Measurements from ENCODE around the gene FUBP3. TPM values are rescaled to one million over a fixed set of nuclear protein-coding genes. Genes with fewer than 3 reads are reported as not detected.

FUBP3 gene
- polyA plus RNA-seq, 3 donors: 9.5 to 17.3 (median 16.3) TPM

GRCh38 chr9:130677252-130677651 lies 97.9 kb downstream of the FUBP3 start:
- no peaks in the 10 kb centered on the region for H4K20me1 ChIP-seq (ENCODE audit: insufficient read depth, low read length)
- no peaks in the 10 kb centered on the region for H3K36me3 ChIP-seq (replicated peaks in 1 of 2; ENCODE audit: control insufficient read depth in 1 of 2, insufficient read depth in 2 of 2, low read length in 2 of 2)
- WGBS (ENCODE audit: insufficient coverage): 65% methylated on average over 6 of the region's 7 CpGs
- H3K36me3 Mint-ChIP-seq: no peaks in the 10 kb centered on the region
- H3K4me3 Mint-ChIP-seq: no peak overlapping the region
- peaks cover 10 to 13% of the 10 kb centered on the region in 2 donors for H3K4me1 ChIP-seq (ENCODE audit: control insufficient read depth in 1 of 2, insufficient read depth in 2 of 2, low read length in 2 of 2)
- H3K27me3 ChIP-seq (ENCODE audit: control insufficient read depth in 2 of 2, insufficient read depth in 2 of 2, low read length in 2 of 2): peaks cover 2 to 23% of the 10 kb centered on the region in 2 donors
- H3K9me3 Mint-ChIP-seq: peaks cover 0 to 7% (median 0%) of the 10 kb centered on the region in 7 donors
- no peaks in the 10 kb centered on the region for H3K9me3 ChIP-seq (replicated peaks in 1 of 2; ENCODE audit: control insufficient read depth in 1 of 2, insufficient read depth in 1 of 2, low read length in 2 of 2)
- no peak overlapping the region for H2AFZ ChIP-seq (ENCODE audit: insufficient read depth, low read depth, low read length, poor library complexity, severe bottlenecking)
- no peak for TF ChIP-seq CTCF (IDR thresholded peaks at IDR 0.05)
- DNase-seq: no peak
- no peak overlapping the region for H3K27ac ChIP-seq (ENCODE audit: low read depth in 1 of 2, low read length in 2 of 2)
- no peak overlapping the region for H3K9ac ChIP-seq (ENCODE audit: insufficient read depth, low read length, poor library complexity, severe bottlenecking)
- H3K4me1 Mint-ChIP-seq: peaks cover 8% of the 10 kb centered on the region
- intact Hi-C loops (cut with micrococcal nuclease): no loop called here
- no peaks in the 10 kb centered on the region for H3K79me2 ChIP-seq (ENCODE audit: insufficient read depth, low read length)
- no peak overlapping the region for H3K27ac Mint-ChIP-seq
- H3K4me3 ChIP-seq (replicated peaks in 1 of 3; ENCODE audit: low read depth in 2 of 3, low read length in 3 of 3): no peak overlapping the region
- no peak overlapping the region for H3K4me2 ChIP-seq (replicated peaks; ENCODE audit: extremely low read depth, low read length, poor library complexity, severe bottlenecking)
- H3K27me3 Mint-ChIP-seq (ENCODE audit: low read depth in 3 of 3): peaks cover 20 to 56% (median 24%) of the 10 kb centered on the region in 3 donors

GRCh38 chr9:130680836-130681768 lies 101.7 kb downstream of the FUBP3 start:
- Mint-ChIP-seq H3K9me3 (peaks cover 0 to 16% (median 5%) of the 10 kb centered on the region in 7 donors), H3K27me3 (ENCODE audit: low read depth in 3 of 3) (peaks cover 24 to 62% (median 32%) of the 10 kb centered on the region in 3 donors), H3K4me1 (peaks cover 11% of the 10 kb centered on the region), H3K36me3 (no peaks in the 10 kb centered on the region), H3K4me3 (peak overlapping the region; percentile 82 to 83), H3K27ac (no peak overlapping the region)
- Histone ChIP-seq H2AFZ (ENCODE audit: insufficient read depth, low read depth, low read length, poor library complexity, severe bottlenecking) (peak overlapping the region; percentile 86), H3K27ac (ENCODE audit: low read depth in 1 of 2, low read length in 2 of 2) (no peak overlapping the region), H3K9me3 (replicated peaks in 1 of 2; ENCODE audit: control insufficient read depth in 1 of 2, insufficient read depth in 1 of 2, low read length in 2 of 2) (peaks cover 3 to 8% of the 10 kb centered on the region in 2 donors), H3K4me1 (ENCODE audit: control insufficient read depth in 1 of 2, insufficient read depth in 2 of 2, low read length in 2 of 2) (peaks cover 13 to 16% of the 10 kb centered on the region in 2 donors), H3K4me3 (replicated peaks in 1 of 3; ENCODE audit: low read depth in 2 of 3, low read length in 3 of 3) (peak overlapping the region; percentile 31 to 81 (median 44)), H4K20me1 (ENCODE audit: insufficient read depth, low read length) (no peaks in the 10 kb centered on the region), H3K4me2 (replicated peaks; ENCODE audit: extremely low read depth, low read length, poor library complexity, severe bottlenecking) (peak overlapping the region; percentile 93), H3K27me3 (ENCODE audit: control insufficient read depth in 2 of 2, insufficient read depth in 2 of 2, low read length in 2 of 2) (peaks cover 2 to 28% of the 10 kb centered on the region in 2 donors), H3K36me3 (replicated peaks in 1 of 2; ENCODE audit: control insufficient read depth in 1 of 2, insufficient read depth in 2 of 2, low read length in 2 of 2) (no peaks in the 10 kb centered on the region), H3K79me2 (ENCODE audit: insufficient read depth, low read length) (no peaks in the 10 kb centered on the region), H3K9ac (ENCODE audit: insufficient read depth, low read length, poor library complexity, severe bottlenecking) (peak overlapping the region; percentile 43)
- intact Hi-C loops (cut with micrococcal nuclease): no loop called here
- TF ChIP-seq CTCF (IDR thresholded peaks at IDR 0.05): no peak
- whole genome bisulfite sequencing (ENCODE audit: insufficient coverage): 3% methylated on average over 112 of the region's 116 CpGs
- DNase-seq: peak; percentile 84 to 91 (median 85)
